Pons (tissue), 1 donor: ENCODE measurements around the gene TM6SF1.
"Not testable (repeated sequence)": the region's sequence is repeated elsewhere in the genome, so short reads cannot be mapped to it uniquely, and the experiment has no call there.

Source experiments
- DNase-seq: peaks from one replicate; pipeline ENCODE4 v3.0.0-alpha.2; 2016; ENCODE audit warnings: low spot score

TM6SF1 gene

GRCh38 chr15:83088876-83089275 lies 18.6 kb upstream of the TM6SF1 start:
- no peak for DNase-seq

- DNase-seq = no peak
These were observed 17.0 kb upstream of the TM6SF1 start for GRCh38 chr15:83090465-83090864.

GRCh38 chr15:83091965-83092308 lies 15.5 kb upstream of the TM6SF1 start:
- DNase-seq = not testable (repeated sequence)

- peak; percentile 90 for DNase-seq
These were observed 15.0 kb upstream of the TM6SF1 start for GRCh38 chr15:83092309-83092976.

- no peak for DNase-seq
These were observed 12.9 kb upstream of the TM6SF1 start for GRCh38 chr15:83094583-83094982.

- DNase-seq = no peak
These were observed 9.4 kb upstream of the TM6SF1 start for GRCh38 chr15:83098079-83098478.

- DNase-seq = no peak
These were observed 8.2 kb upstream of the TM6SF1 start for GRCh38 chr15:83099290-83099689.

GRCh38 chr15:83100097-83100646 lies 7.3 kb upstream of the TM6SF1 start:
- peak; percentile 76 for DNase-seq

GRCh38 chr15:83102346-83102745 lies 5.1 kb upstream of the TM6SF1 start:
- no peak for DNase-seq

- no peak for DNase-seq
These were observed 3.3 kb upstream of the TM6SF1 start for GRCh38 chr15:83104141-83104540.

- DNase-seq = no peak
These were observed 2.0 kb upstream of the TM6SF1 start for GRCh38 chr15:83105440-83105839.

- no peak for DNase-seq
These were observed 366 bp downstream of the TM6SF1 start for GRCh38 chr15:83107841-83108181.

- DNase-seq = peak; percentile 84
These were observed 1.1 kb downstream of the TM6SF1 start for GRCh38 chr15:83108266-83109219.

- peak; percentile 8 for DNase-seq
These were observed 2.1 kb downstream of the TM6SF1 start for GRCh38 chr15:83109532-83109931.

- DNase-seq = no peak
These were observed 2.9 kb downstream of the TM6SF1 start for GRCh38 chr15:83110381-83110780.

- DNase-seq = no peak
These were observed 3.7 kb downstream of the TM6SF1 start for GRCh38 chr15:83111149-83111548.

GRCh38 chr15:83112233-83112955 lies 4.9 kb downstream of the TM6SF1 start:
- DNase-seq = no peak

- DNase-seq = no peak
These were observed 5.5 kb downstream of the TM6SF1 start for GRCh38 chr15:83112956-83113299.

GRCh38 chr15:83113881-83114674 lies 6.6 kb downstream of the TM6SF1 start:
- no peak for DNase-seq

- DNase-seq = no peak
These were observed 7.4 kb downstream of the TM6SF1 start for GRCh38 chr15:83114856-83115255.

- no peak for DNase-seq
These were observed 8.0 kb downstream of the TM6SF1 start for GRCh38 chr15:83115410-83115809.
